Breast epithelium (tissue), 4 donors: ENCODE results near the gene AUH. TPM values are rescaled to one million over a fixed set of nuclear protein-coding genes. Genes with fewer than 3 reads are reported as not detected.

Experiments used
- DNase-seq, 2 donors: peaks; one replicate each; pipeline ENCODE4 v3.0.0-alpha.2; 2019; ENCODE audit warnings: low spot score in 2 of 2
- H3K27ac ChIP-seq, 2 donors: fragments of 200-600 bp; sonication (generic) in 1 of 2; one replicate each; pipeline ENCODE4 v1.5.1; 2016 to 2019; ENCODE audit warnings: mild to moderate bottlenecking in 1 of 2
- H3K27me3 ChIP-seq, 2 donors: fragments of 200-600 bp; sonication (generic) in 1 of 2; one replicate each; pipeline versions ENCODE4 v1.5.1 to v1.6.0; 2017 to 2019; ENCODE audit warnings: control low read depth in 1 of 2, mild to moderate bottlenecking in 1 of 2
- H3K36me3 ChIP-seq: fragments of 200-600 bp; one replicate; pipeline ENCODE4 v1.5.1; 2019
- H3K4me1 ChIP-seq, 2 donors: fragments of 200-600 bp; sonication (generic); one replicate each; pipeline ENCODE4 v1.5.1; 2016 to 2019; ENCODE audit warnings: control low read depth in 1 of 2
- H3K4me3 ChIP-seq, 3 donors: fragments of 200-600 bp; sonication (generic); 1 replicate in 2 of 3; 2 replicates in 1 of 3; pipeline ENCODE4 v1.5.1; 2016 to 2019; ENCODE audit warnings: mild to moderate bottlenecking in 3 of 3, moderate library complexity in 2 of 3
- H3K9me3 ChIP-seq, 2 donors: fragments of 200-600 bp; sonication (generic) in 1 of 2; one replicate each; pipeline ENCODE4 v1.5.1; 2016 to 2019; ENCODE audit warnings: control low read depth in 1 of 2
- CTCF ChIP-seq, 3 donors: fragments of 450-650 bp; IDR thresholded peaks; one replicate each; pipeline ENCODE4 v1.5.1; 2016 to 2017; ENCODE audit warnings: antibody characterized with exemption in 3 of 3, mild to moderate bottlenecking in 3 of 3, moderate library complexity in 3 of 3
- POLR2A ChIP-seq: fragments of 450-650 bp; IDR thresholded peaks from one replicate; pipeline ENCODE4 v1.6.1; 2016; ENCODE audit warnings: antibody characterized with exemption, mild to moderate bottlenecking, moderate library complexity
- POLR2AphosphoS5 ChIP-seq, 3 donors: sonication (generic); formaldehyde crosslinking; IDR thresholded peaks; one replicate each; pipeline ENCODE4 v1.6.1; 2017; ENCODE audit warnings: antibody characterized with exemption in 3 of 3
- intact Hi-C: fragments of 100-400 bp; cut with DNase I; formaldehyde crosslinking; loops from one replicate; pipeline ENCODE4 v1.15.1; 2023; ENCODE audit warnings: low total_unique reads
- total RNA-seq, 3 donors: library from RNA; depleted of rRNA; stranded (reverse); fragments of >200 nt; gene quantifications; one replicate each; pipeline ENCODE4 v1.1.0, GENCODE V29; 2016

The AUH gene
- total RNA-seq, 3 donors from 2014 or later: 34.2 to 64.4 (median 50.8) TPM

GRCh38 chr9:91316093-91316492 lies 45.6 kb downstream of the AUH start:
- intact Hi-C loops: no loop called here
- Histone ChIP-seq H3K27me3 (no peaks in the 10 kb centered on the region), H3K9me3 (no peaks in the 10 kb centered on the region), H3K4me3 (no peak overlapping the region), H3K36me3 (no peaks in the 10 kb centered on the region), H3K27ac (no peak overlapping the region), H3K4me1 (peaks cover 0 to 11% of the 10 kb centered on the region in 2 donors)
- DNase-seq: no peak
- TF ChIP-seq CTCF (IDR thresholded peaks at IDR 0.05): no peak
- no peak for TF ChIP-seq POLR2AphosphoS5 (IDR thresholded peaks at IDR 0.05)
- no peak for TF ChIP-seq POLR2A

GRCh38 chr9:91315191-91315590 lies 46.5 kb downstream of the AUH start:
- Histone ChIP-seq H3K9me3 (no peaks in the 10 kb centered on the region), H3K27me3 (no peaks in the 10 kb centered on the region), H3K36me3 (no peaks in the 10 kb centered on the region), H3K27ac (no peak overlapping the region), H3K4me1 (peaks cover 0 to 11% of the 10 kb centered on the region in 2 donors), H3K4me3 (no peak overlapping the region)
- DNase-seq: no peak
- TF ChIP-seq POLR2A (no peak), CTCF (IDR thresholded peaks at IDR 0.05) (no peak), POLR2AphosphoS5 (IDR thresholded peaks at IDR 0.05) (no peak)
- intact Hi-C loops: no loop called here

GRCh38 chr9:91312717-91313325 lies 48.9 kb downstream of the AUH start:
- Histone ChIP-seq H3K27ac (peak overlapping the region; percentile 41 to 78), H3K27me3 (no peaks in the 10 kb centered on the region), H3K9me3 (no peaks in the 10 kb centered on the region), H3K4me1 (peaks cover 0 to 11% of the 10 kb centered on the region in 2 donors), H3K4me3 (no peak overlapping the region), H3K36me3 (no peaks in the 10 kb centered on the region)
- TF ChIP-seq POLR2A (no peak), CTCF (IDR thresholded peaks at IDR 0.05) (no peak), POLR2AphosphoS5 (IDR thresholded peaks at IDR 0.05) (no peak)
- peak in 1 of 2 donors; percentile 67 for DNase-seq
- intact Hi-C loops: no loop called here

GRCh38 chr9:91310037-91310436 lies 51.7 kb downstream of the AUH start:
- H3K27ac ChIP-seq: no peak overlapping the region
- DNase-seq: no peak
- intact Hi-C loops: no loop called here
- H3K27me3 ChIP-seq: no peaks in the 10 kb centered on the region
- no peaks in the 10 kb centered on the region for H3K9me3 ChIP-seq
- TF ChIP-seq POLR2A (no peak), CTCF (IDR thresholded peaks at IDR 0.05) (no peak), POLR2AphosphoS5 (IDR thresholded peaks at IDR 0.05) (no peak)
- H3K4me1 ChIP-seq: peaks cover 0 to 11% of the 10 kb centered on the region in 2 donors
- H3K36me3 ChIP-seq: no peaks in the 10 kb centered on the region
- H3K4me3 ChIP-seq: no peak overlapping the region

GRCh38 chr9:91308191-91308590 lies 53.5 kb downstream of the AUH start:
- intact Hi-C loops: loop anchor here (10.0 kb wide), 1 partner anchor 117 kb away; the partner anchor contains the start of gene NFIL3
- H3K4me1 ChIP-seq: peaks cover 2 to 10% of the 10 kb centered on the region in 2 donors

More at GRCh38 chr9:91308191-91308590, 53.5 kb downstream of the AUH start:
- Histone ChIP-seq H3K36me3 (no peaks in the 10 kb centered on the region), H3K9me3 (no peaks in the 10 kb centered on the region), H3K27ac (no peak overlapping the region), H3K4me3 (no peak overlapping the region), H3K27me3 (no peaks in the 10 kb centered on the region)
- no peak for DNase-seq
- TF ChIP-seq POLR2A (no peak), POLR2AphosphoS5 (IDR thresholded peaks at IDR 0.05) (no peak), CTCF (IDR thresholded peaks at IDR 0.05) (no peak)
